CD4-positive, alpha-beta T cell treated with Interferon alpha-2 for 1 hour (primary cell): ENCODE measurements around the gene TMPRSS9.
"Not testable (repeated sequence)": the region's sequence is repeated elsewhere in the genome, so short reads cannot be mapped to it uniquely, and the experiment has no call there.

ENCODE experiments used
- DNase-seq, 2 donors: peaks; one replicate each; pipeline ENCODE4 v3.0.0-alpha.2; 2020 to 2022

Gene TMPRSS9

GRCh38 chr19:2342656-2343288 is 17.3 kb upstream of the TMPRSS9 start:
- no peak for DNase-seq

GRCh38 chr19:2343289-2343982 is 16.6 kb upstream of the TMPRSS9 start:
- no peak for DNase-seq

- DNase-seq = no peak
Observed at GRCh38 chr19:2344381-2344870, 15.6 kb upstream of the TMPRSS9 start.

GRCh38 chr19:2345076-2345475 is 15.0 kb upstream of the TMPRSS9 start:
- no peak for DNase-seq

GRCh38 chr19:2345794-2346663 is 14.0 kb upstream of the TMPRSS9 start:
- DNase-seq = no peak

GRCh38 chr19:2349818-2350217 is 10.2 kb upstream of the TMPRSS9 start:
- not testable (repeated sequence) for DNase-seq

GRCh38 chr19:2350656-2351055 is 9.4 kb upstream of the TMPRSS9 start:
- DNase-seq = no peak

GRCh38 chr19:2351591-2351990 is 8.5 kb upstream of the TMPRSS9 start:
- no peak for DNase-seq

GRCh38 chr19:2352121-2352520 is 7.9 kb upstream of the TMPRSS9 start:
- DNase-seq = no peak

- no peak for DNase-seq
Observed at GRCh38 chr19:2353159-2353886, 6.7 kb upstream of the TMPRSS9 start.

- DNase-seq = no peak
Observed at GRCh38 chr19:2353887-2354592, 6.0 kb upstream of the TMPRSS9 start.

- no peak for DNase-seq
Observed at GRCh38 chr19:2354670-2355069, 5.4 kb upstream of the TMPRSS9 start.

- DNase-seq = no peak
Observed at GRCh38 chr19:2355168-2356035, 4.7 kb upstream of the TMPRSS9 start.

- no peak for DNase-seq
Observed at GRCh38 chr19:2356036-2356646, 3.9 kb upstream of the TMPRSS9 start.

GRCh38 chr19:2357279-2358206 is 2.5 kb upstream of the TMPRSS9 start:
- DNase-seq = no peak

GRCh38 chr19:2358548-2359173 is 1.4 kb upstream of the TMPRSS9 start:
- DNase-seq = no peak

- DNase-seq = no peak
Observed at GRCh38 chr19:2360833-2361232, 768 bp downstream of the TMPRSS9 start.

- no peak for DNase-seq
Observed at GRCh38 chr19:2361246-2362045, 1.4 kb downstream of the TMPRSS9 start.
